DND-41 (cell line): ENCODE results near the gene COX7A2L.
"Not testable (repeated sequence)": the region's sequence is repeated elsewhere in the genome, so short reads cannot be mapped to it uniquely, and the experiment has no call there.

ENCODE experiments used
- EZH2 ChIP-seq: IDR thresholded peaks from 3 replicates; pipeline ENCODE4 v1.6.1; 2012; ENCODE audit warnings: borderline replicate concordance, low read depth, mild to moderate bottlenecking, moderate library complexity, low read length, inconsistent platforms; ENCODE audit not compliant: severe bottlenecking
- TF ChIP-seq, protein P1 (sequence below): IDR thresholded peaks from 2 replicates; pipeline ENCODE4 v1.5.1; 2012; ENCODE audit warnings: borderline replicate concordance, low read length, moderate library complexity, mild to moderate bottlenecking; ENCODE audit not compliant: poor library complexity, severe bottlenecking; ENCODE audit errors: extremely low read depth

DNA sequence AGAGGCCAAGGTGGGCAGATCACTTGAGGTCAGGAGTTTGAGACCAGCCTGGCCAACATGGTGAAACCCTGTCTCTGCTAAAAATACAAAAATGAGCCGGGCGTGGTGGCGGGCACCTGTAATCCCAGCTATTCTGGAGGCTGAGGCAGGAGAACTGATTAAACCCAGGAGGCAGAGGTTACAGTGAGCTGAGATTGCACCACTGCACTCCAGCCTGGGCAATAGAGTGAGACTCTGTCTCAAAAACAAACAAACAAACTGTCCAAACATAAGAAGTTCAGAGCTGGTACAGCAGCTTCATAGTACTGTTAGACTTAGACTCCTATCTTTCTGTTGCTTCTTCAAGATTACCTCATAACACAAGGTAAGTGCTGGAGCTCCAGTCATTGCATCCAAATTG is 32.3 kb upstream of the COX7A2L start:
- TF ChIP-seq, protein P1, sequence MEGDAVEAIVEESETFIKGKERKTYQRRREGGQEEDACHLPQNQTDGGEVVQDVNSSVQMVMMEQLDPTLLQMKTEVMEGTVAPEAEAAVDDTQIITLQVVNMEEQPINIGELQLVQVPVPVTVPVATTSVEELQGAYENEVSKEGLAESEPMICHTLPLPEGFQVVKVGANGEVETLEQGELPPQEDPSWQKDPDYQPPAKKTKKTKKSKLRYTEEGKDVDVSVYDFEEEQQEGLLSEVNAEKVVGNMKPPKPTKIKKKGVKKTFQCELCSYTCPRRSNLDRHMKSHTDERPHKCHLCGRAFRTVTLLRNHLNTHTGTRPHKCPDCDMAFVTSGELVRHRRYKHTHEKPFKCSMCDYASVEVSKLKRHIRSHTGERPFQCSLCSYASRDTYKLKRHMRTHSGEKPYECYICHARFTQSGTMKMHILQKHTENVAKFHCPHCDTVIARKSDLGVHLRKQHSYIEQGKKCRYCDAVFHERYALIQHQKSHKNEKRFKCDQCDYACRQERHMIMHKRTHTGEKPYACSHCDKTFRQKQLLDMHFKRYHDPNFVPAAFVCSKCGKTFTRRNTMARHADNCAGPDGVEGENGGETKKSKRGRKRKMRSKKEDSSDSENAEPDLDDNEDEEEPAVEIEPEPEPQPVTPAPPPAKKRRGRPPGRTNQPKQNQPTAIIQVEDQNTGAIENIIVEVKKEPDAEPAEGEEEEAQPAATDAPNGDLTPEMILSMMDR: not testable (repeated sequence)
- TF ChIP-seq EZH2: not testable (repeated sequence)
